ENCODE results near the gene ACTN4.

The ACTN4 gene

GRCh38 chr19:38712161-38712748, 64.8 kb downstream of the ACTN4 start:
- DNase-seq, result no peak

GRCh38 chr19:38713227-38713649, 65.8 kb downstream of the ACTN4 start:
- no peak for DNase-seq

GRCh38 chr19:38713865-38714264, 66.4 kb downstream of the ACTN4 start:
- DNase-seq, result no peak

- DNase-seq, result no peak
These were observed 66.9 kb downstream of the ACTN4 start for GRCh38 chr19:38714354-38714778.

- no peak for DNase-seq
These were observed 68.1 kb downstream of the ACTN4 start for GRCh38 chr19:38715555-38715954.

GRCh38 chr19:38717051-38717450, 69.6 kb downstream of the ACTN4 start:
- DNase-seq, result no peak

- no peak for DNase-seq
These were observed 70.4 kb downstream of the ACTN4 start for GRCh38 chr19:38717855-38718254.

GRCh38 chr19:38718747-38719543, 71.5 kb downstream of the ACTN4 start:
- DNase-seq, result peak; percentile 52

- DNase-seq, result no peak
These were observed 72.5 kb downstream of the ACTN4 start for GRCh38 chr19:38719761-38720558.

- DNase-seq, result no peak
These were observed 73.2 kb downstream of the ACTN4 start for GRCh38 chr19:38720559-38721236.

- DNase-seq, result no peak
These were observed 74.0 kb downstream of the ACTN4 start for GRCh38 chr19:38721496-38721895.

- DNase-seq, result no peak
These were observed 74.7 kb downstream of the ACTN4 start for GRCh38 chr19:38721979-38722773.

GRCh38 chr19:38722947-38723605, 75.6 kb downstream of the ACTN4 start:
- no peak for DNase-seq

GRCh38 chr19:38723606-38723965, 76.1 kb downstream of the ACTN4 start:
- DNase-seq, result no peak

- no peak for DNase-seq
These were observed 76.8 kb downstream of the ACTN4 start for GRCh38 chr19:38723990-38724854.

GRCh38 chr19:38725469-38726283, 78.2 kb downstream of the ACTN4 start:
- no peak for DNase-seq

- DNase-seq, result no peak
These were observed 78.8 kb downstream of the ACTN4 start for GRCh38 chr19:38726284-38726673.

GRCh38 chr19:38726761-38727301, 79.4 kb downstream of the ACTN4 start:
- DNase-seq, result no peak

GRCh38 chr19:38727306-38727867, 79.9 kb downstream of the ACTN4 start:
- DNase-seq, result no peak
